Hematopoietic multipotent progenitor cell treated with erythropoietin and hydrocortisone succinate and interleukin-3 and kit ligand, for 6 days (in vitro differentiated cells): ENCODE results near the gene GARIN5A.
"Not testable (repeated sequence)": the region's sequence is repeated elsewhere in the genome, so short reads cannot be mapped to it uniquely, and the experiment has no call there.

Experiments
- DNase-seq: peaks from one replicate; pipeline ENCODE4 v3.0.0-alpha.2; 2015

The GARIN5A gene

GRCh38 chr19:50461066-50461875 is 15.4 kb downstream of the GARIN5A start:
- DNase-seq: peak; percentile 85

- no peak for DNase-seq
These were observed 16.4 kb downstream of the GARIN5A start for GRCh38 chr19:50460161-50460765.

GRCh38 chr19:50459638-50460037 is 17.0 kb downstream of the GARIN5A start:
- no peak for DNase-seq

- no peak for DNase-seq
These were observed 17.6 kb downstream of the GARIN5A start for GRCh38 chr19:50459067-50459456.

- no peak for DNase-seq
These were observed 18.1 kb downstream of the GARIN5A start for GRCh38 chr19:50458396-50459066.

- no peak for DNase-seq
These were observed 19.3 kb downstream of the GARIN5A start for GRCh38 chr19:50457300-50457699.

GRCh38 chr19:50455992-50456391 is 20.7 kb downstream of the GARIN5A start:
- DNase-seq: no peak

GRCh38 chr19:50453243-50453642 is 23.4 kb downstream of the GARIN5A start:
- no peak for DNase-seq

- no peak for DNase-seq
These were observed 25.5 kb downstream of the GARIN5A start for GRCh38 chr19:50451223-50451534.

GRCh38 chr19:50450369-50451222 is 26.1 kb downstream of the GARIN5A start:
- DNase-seq: no peak

GRCh38 chr19:50449236-50449899 is 27.3 kb downstream of the GARIN5A start:
- DNase-seq: no peak

- DNase-seq: no peak
These were observed 28.9 kb downstream of the GARIN5A start for GRCh38 chr19:50447750-50448149.

GRCh38 chr19:50447053-50447452 is 29.6 kb downstream of the GARIN5A start:
- DNase-seq: no peak

GRCh38 chr19:50444059-50444458 is 32.6 kb downstream of the GARIN5A start:
- DNase-seq: no peak

- not testable (repeated sequence) for DNase-seq
These were observed 37.5 kb downstream of the GARIN5A start for GRCh38 chr19:50439130-50439529.

- no peak for DNase-seq
These were observed 38.7 kb downstream of the GARIN5A start for GRCh38 chr19:50437862-50438449.

- no peak for DNase-seq
These were observed 41.0 kb downstream of the GARIN5A start for GRCh38 chr19:50435627-50436026.

GRCh38 chr19:50435221-50435620 is 41.4 kb downstream of the GARIN5A start:
- DNase-seq: no peak

- no peak for DNase-seq
These were observed 42.1 kb downstream of the GARIN5A start for GRCh38 chr19:50434525-50434924.

GRCh38 chr19:50433201-50434180 is 43.2 kb downstream of the GARIN5A start:
- DNase-seq: no peak
